PC-9 (cell line): ENCODE results near the gene RB1. TPM values are rescaled to one million over a fixed set of nuclear protein-coding genes. Genes with fewer than 3 reads are reported as not detected.

ENCODE experiments used
- BruUV-seq: library from RNA; stranded (reverse); fragments of 400-500 nt; replicated peaks from 2 replicates; lab custom pipeline; 2021; lab: Mats Ljungman, UMichigan
- CTCF ChIA-PET: fragments of 300-600 bp; sonication (Branson Sonifier 250); formaldehyde crosslinking; loops from one replicate; lab custom pipeline; 2022; ENCODE audit warnings: antibody characterized with exemption; lab: Charles Lee
- POLR2A ChIA-PET: fragments of 300-600 bp; sonication (Branson Sonifier 250); formaldehyde crosslinking; loops from one replicate; lab custom pipeline; 2022; ENCODE audit warnings: antibody characterized with exemption; ENCODE audit not compliant: unreplicated experiment; lab: Charles Lee
- DNase-seq, 2 experiments: peaks; one replicate each; pipeline versions ENCODE4 v3.0.0 to v3.0.0-alpha.2; 2015 to 2022; ENCODE audit warnings: mixed read lengths in 1 of 2
- H2AFZ ChIP-seq: fragments of 200-600 bp; sonication (generic); 2 replicates; pipeline ENCODE4 v1.8.1; 2017; ENCODE audit warnings: antibody characterized with exemption
- H3F3A ChIP-seq: fragments of 200-600 bp; sonication (generic); 2 replicates; pipeline ENCODE4 v1.8.1; 2017; ENCODE audit warnings: antibody characterized with exemption, mild to moderate bottlenecking, low read depth; ENCODE audit not compliant: insufficient read depth
- H3K27ac ChIP-seq: fragments of 200-600 bp; sonication (generic); 2 replicates; pipeline ENCODE4 v1.6.1; 2016; ENCODE audit warnings: mixed run types
- H3K27me3 ChIP-seq: fragments of 200-600 bp; sonication (generic); 2 replicates; pipeline ENCODE4 v1.6.1; 2016; ENCODE audit warnings: low read depth, mixed run types; ENCODE audit not compliant: insufficient read depth
- H3K36me3 ChIP-seq: fragments of 200-600 bp; sonication (generic); 2 replicates; pipeline ENCODE4 v1.6.1; 2016; ENCODE audit warnings: low read depth, mixed run types
- H3K4me1 ChIP-seq: fragments of 200-600 bp; sonication (generic); replicated peaks from 2 replicates; pipeline ENCODE4 v1.6.1; 2016; ENCODE audit warnings: mixed run types; ENCODE audit not compliant: insufficient read depth
- H3K4me2 ChIP-seq: fragments of 200-600 bp; sonication (generic); 2 replicates; pipeline ENCODE4 v1.6.1; 2017; ENCODE audit warnings: mixed run types
- H3K4me3 ChIP-seq: fragments of 200-600 bp; sonication (generic); 2 replicates; pipeline ENCODE4 v1.6.1; 2016; ENCODE audit warnings: mixed run types
- H3K79me2 ChIP-seq: fragments of 200-600 bp; sonication (generic); 2 replicates; pipeline ENCODE4 v1.6.1; 2017; ENCODE audit warnings: low read depth, mixed run types
- H3K9me2 ChIP-seq: fragments of 200-600 bp; sonication (generic); 2 replicates; pipeline ENCODE4 v1.8.1; 2017; ENCODE audit warnings: mild to moderate bottlenecking; ENCODE audit not compliant: insufficient read depth
- H3K9me3 ChIP-seq: fragments of 200-600 bp; sonication (generic); 2 replicates; pipeline ENCODE4 v1.8.1; 2016; ENCODE audit warnings: low read depth; ENCODE audit not compliant: insufficient read depth
- H4K20me1 ChIP-seq: fragments of 200-600 bp; sonication (generic); 2 replicates; pipeline ENCODE4 v1.8.1; 2017; ENCODE audit not compliant: insufficient read depth
- CTCF ChIP-seq: fragments of 200-600 bp; sonication (generic); conservative IDR thresholded peaks from 2 replicates; pipeline ENCODE4 v1.6.1; 2017; ENCODE audit warnings: mixed run types, antibody characterized with exemption, mild to moderate bottlenecking, moderate library complexity
- EZH2 ChIP-seq: fragments of 200-600 bp; sonication (generic); IDR thresholded peaks from 2 replicates; pipeline ENCODE4 v1.8.0; 2017; ENCODE audit warnings: antibody characterized with exemption, low read depth
- intact Hi-C: fragments of 100-400 bp; cut with micrococcal nuclease; formaldehyde crosslinking; loops from one replicate; pipeline ENCODE4 v1.10.0; 2022; ENCODE audit not compliant: unreplicated experiment
- total RNA-seq: library from RNA; stranded (reverse); gene quantifications from 2 replicates; pipeline ENCODE4 v1.2.3, GENCODE V29; 2021

Gene RB1
- total RNA-seq, 1 experiment from 2014 or later, result 23.7 TPM

GRCh38 chr13:48344264-48344663 is 40.7 kb downstream of the RB1 start:
- H3K27ac ChIP-seq, result no peak overlapping the region
- H3K79me2 ChIP-seq, result no peaks in the 10 kb centered on the region
- TF ChIP-seq EZH2 (no peak), CTCF (no peak)
- H3K4me3 ChIP-seq, result no peak overlapping the region
- H4K20me1 ChIP-seq, result no peaks in the 10 kb centered on the region
- intact Hi-C loops, result no loop called here
- POLR2A ChIA-PET, result no interaction called here
- H3K36me3 ChIP-seq, result no peaks in the 10 kb centered on the region
- no peaks in the 10 kb centered on the region for H3K9me2 ChIP-seq
- CTCF ChIA-PET, result no interaction called here
- DNase-seq, result no peak
- BruUV-seq, result no TSS peak
- no peak overlapping the region for H2AFZ ChIP-seq
- no peaks in the 10 kb centered on the region for H3K9me3 ChIP-seq
- no peak overlapping the region for H3K4me2 ChIP-seq
- H3K27me3 ChIP-seq, result no peaks in the 10 kb centered on the region
- no peaks in the 10 kb centered on the region for H3K4me1 ChIP-seq
- no peaks in the 10 kb centered on the region for H3F3A ChIP-seq

GRCh38 chr13:48346583-48346982 is 43.0 kb downstream of the RB1 start:
- no TSS peak for BruUV-seq
- H2AFZ ChIP-seq, result no peak overlapping the region
- no peaks in the 10 kb centered on the region for H3K79me2 ChIP-seq
- no peaks in the 10 kb centered on the region for H3K9me3 ChIP-seq
- H3K27ac ChIP-seq, result no peak overlapping the region
- TF ChIP-seq CTCF (no peak), EZH2 (no peak)
- H4K20me1 ChIP-seq, result no peaks in the 10 kb centered on the region
- intact Hi-C loops, result no loop called here
- H3K4me1 ChIP-seq, result no peaks in the 10 kb centered on the region
- H3K4me3 ChIP-seq, result no peak overlapping the region
- no peak for DNase-seq
- H3K36me3 ChIP-seq, result 0 out of 2 replicates have a peak, but pooled peaks cover 3% of the 10 kb centered on the region
- ChIA-PET POLR2A (no interaction called here), CTCF (no interaction called here)
- H3K9me2 ChIP-seq, result 0 out of 2 replicates have a peak, but pooled peaks cover 9% of the 10 kb centered on the region
- H3K4me2 ChIP-seq, result no peak overlapping the region
- no peaks in the 10 kb centered on the region for H3F3A ChIP-seq
- H3K27me3 ChIP-seq, result no peaks in the 10 kb centered on the region

GRCh38 chr13:48349525-48349924 is 46.0 kb downstream of the RB1 start:
- TF ChIP-seq EZH2 (no peak), CTCF (no peak)
- no peak overlapping the region for H3K27ac ChIP-seq
- H3K27me3 ChIP-seq, result no peaks in the 10 kb centered on the region
- H4K20me1 ChIP-seq, result no peaks in the 10 kb centered on the region
- 0 out of 2 replicates have a peak, but pooled peaks cover 3% of the 10 kb centered on the region for H3K36me3 ChIP-seq
- intact Hi-C loops, result no loop called here
- ChIA-PET CTCF (no interaction called here), POLR2A (no interaction called here)
- 0 out of 2 replicates have a peak, but pooled peaks cover 9% of the 10 kb centered on the region for H3K9me2 ChIP-seq
- H3K79me2 ChIP-seq, result no peaks in the 10 kb centered on the region
- DNase-seq, result no peak
- no peak overlapping the region for H3K4me2 ChIP-seq
- peaks cover 9% of the 10 kb centered on the region; the same call in 1 of the 2 replicates for H3K9me3 ChIP-seq
- BruUV-seq, result no TSS peak
- H3K4me3 ChIP-seq, result no peak overlapping the region
- no peaks in the 10 kb centered on the region for H3F3A ChIP-seq
- H3K4me1 ChIP-seq, result no peaks in the 10 kb centered on the region
- no peak overlapping the region for H2AFZ ChIP-seq
